Measurements from ENCODE around the gene MEIOC.
A peak's percentile ranks its signal among the peaks of the same experiment; 100 is the strongest.
"Not testable (repeated sequence)": the region's sequence is repeated elsewhere in the genome, so short reads cannot be mapped to it uniquely, and the experiment has no call there.

The MEIOC gene

GRCh38 chr17:44648963-44649362, 7.3 kb upstream of the MEIOC start:
- DNase-seq = no peak

- no peak for DNase-seq
Observed at GRCh38 chr17:44651228-44651627, 5.0 kb upstream of the MEIOC start.

- no peak for DNase-seq
Observed at GRCh38 chr17:44652727-44653126, 3.5 kb upstream of the MEIOC start.

DNA sequence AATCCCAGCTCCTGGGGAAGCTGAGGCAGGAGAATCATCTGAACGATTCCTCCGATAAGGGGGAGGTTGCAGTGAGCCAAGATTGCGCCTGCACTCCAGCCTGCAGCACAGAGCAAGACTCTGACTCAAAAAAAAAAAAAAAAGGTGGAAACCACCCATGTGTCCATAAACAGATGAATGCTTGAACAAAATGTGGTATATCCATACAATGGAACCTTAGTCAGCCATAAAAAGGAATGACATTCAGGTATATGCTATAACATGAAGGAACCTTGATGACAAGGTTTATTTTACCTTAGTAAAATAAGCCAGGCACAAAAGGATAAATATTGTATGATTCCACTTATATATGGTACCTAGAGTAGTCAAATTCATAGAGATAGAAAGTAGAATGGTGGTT, 2.9 kb upstream of the MEIOC start:
- DNase-seq = no peak

DNA sequence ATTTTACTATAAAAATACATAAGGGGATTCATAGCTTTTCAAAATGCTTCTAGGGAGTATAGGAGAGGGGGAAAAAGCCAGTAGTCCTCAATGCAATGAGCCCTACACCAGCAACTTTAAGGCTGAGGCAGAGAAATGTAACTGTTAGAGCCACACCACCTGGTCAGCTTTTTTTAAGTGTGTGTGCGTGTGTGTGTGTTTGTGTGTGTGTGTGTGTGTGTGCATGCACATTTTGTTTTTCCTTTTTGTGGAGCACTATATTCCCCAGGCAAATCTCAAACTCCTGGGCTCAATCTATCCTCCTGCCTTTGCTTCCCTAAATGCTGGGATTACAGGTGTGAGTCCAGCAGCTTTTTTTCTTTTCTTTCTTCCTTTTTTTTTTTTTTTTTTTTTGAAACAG, 2.3 kb upstream of the MEIOC start:
- DNase-seq = no peak

DNA sequence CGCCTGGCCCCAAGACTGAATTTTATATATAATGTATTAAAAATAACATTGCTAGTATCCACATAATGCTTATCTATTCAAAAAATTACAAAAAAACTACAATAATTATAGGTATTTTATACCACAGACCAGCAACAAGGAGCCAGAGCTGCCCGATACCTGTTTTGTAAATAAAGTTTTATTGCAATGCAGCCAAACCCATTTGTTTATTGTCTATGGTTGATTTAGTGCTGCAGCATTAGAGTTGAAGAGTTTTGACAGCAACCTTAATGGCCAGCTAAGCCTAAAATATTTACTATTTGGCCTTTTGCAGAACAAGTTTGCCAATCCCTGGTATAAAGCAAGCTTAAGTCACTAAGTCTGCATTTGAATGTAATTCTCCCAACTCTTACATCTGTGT, 5.6 kb downstream of the MEIOC start:
- no peak for DNase-seq

DNA sequence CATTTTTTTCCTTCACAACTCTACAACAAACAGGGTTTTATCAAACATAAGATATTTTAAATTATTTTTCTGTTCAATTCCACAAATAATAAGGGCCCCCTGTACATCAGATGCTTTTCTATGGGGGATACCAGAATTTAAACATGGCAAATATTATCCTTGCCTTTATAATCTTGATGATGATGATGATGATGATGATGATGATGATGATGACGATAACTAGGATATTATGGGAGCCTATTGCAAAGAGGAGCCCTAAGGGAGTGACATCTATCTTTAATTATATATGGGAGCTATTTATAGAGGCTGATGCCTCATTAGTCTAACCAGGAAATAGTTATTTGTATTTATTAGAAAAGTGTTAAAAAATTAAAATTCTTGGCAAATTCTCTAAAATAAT, 6.8 kb downstream of the MEIOC start:
- no peak for DNase-seq

DNA sequence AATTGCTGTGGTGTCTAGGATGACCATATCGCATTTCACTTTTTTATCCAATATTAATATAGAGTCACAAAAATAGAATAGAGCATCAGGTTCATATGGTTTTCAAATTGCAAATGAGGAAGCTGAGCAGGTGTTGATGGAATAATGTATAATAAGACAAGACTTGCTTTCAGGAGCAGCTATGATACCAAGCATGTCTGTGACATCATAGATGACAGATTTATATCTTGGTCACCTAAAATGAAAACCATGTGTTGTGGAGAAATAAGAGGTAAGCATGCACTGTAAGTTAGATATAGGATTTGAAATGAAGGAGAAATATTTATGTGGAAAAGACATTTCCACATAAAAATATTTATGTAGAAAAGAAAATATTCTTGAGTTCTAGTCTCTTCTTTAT, 8.6 kb downstream of the MEIOC start:
- no peak for DNase-seq

- DNase-seq = no peak
Observed at GRCh38 chr17:44666006-44666405, 9.7 kb downstream of the MEIOC start.

DNA sequence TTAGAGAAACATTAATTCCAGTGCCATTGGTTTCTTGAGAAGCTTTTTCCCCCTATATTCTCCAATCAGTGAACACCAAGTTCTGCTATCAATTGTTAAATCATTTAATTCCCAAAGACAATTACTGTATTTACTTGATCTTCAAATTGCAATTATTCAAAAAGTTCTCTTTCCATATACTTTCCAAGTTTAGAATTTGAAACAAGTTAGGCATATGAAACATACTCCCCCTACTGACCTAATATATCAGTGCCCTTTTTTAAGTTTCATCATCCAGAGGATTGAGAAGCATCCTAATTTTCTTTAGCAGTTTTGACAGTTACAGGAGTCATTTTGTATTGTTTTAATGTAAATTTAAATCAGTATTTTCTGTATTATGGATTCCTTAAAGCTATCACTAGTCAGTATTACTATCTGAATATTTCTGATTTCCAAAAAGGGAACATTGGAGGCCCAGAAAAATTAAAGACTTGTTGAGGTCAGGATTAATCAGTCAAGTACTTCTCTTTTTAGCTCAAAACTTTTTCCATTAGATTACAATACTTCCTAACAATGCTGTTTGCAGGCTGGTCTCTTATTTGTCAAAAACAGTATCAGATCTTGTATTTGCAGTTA, 16.3 kb downstream of the MEIOC start:
- no peak for DNase-seq

DNA sequence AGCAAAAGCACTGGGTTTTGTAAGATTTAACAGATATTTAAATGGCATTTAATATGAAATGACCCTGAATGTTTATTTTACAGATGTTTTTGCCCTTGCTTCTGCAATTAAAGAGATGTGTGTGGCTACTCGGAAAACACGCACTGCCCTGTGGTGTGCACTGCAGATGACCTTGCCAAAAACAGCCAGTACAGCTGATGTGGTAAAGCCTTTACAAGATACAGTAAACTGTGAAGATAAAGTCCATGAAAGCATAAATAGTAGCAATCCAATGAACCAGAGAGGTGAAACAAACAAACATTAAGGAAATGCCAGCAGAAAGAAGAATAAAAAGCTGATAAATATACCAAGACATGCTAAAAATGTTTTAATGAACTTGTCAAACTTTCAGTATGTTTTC, 17.6 kb downstream of the MEIOC start:
- DNase-seq = no peak

DNA sequence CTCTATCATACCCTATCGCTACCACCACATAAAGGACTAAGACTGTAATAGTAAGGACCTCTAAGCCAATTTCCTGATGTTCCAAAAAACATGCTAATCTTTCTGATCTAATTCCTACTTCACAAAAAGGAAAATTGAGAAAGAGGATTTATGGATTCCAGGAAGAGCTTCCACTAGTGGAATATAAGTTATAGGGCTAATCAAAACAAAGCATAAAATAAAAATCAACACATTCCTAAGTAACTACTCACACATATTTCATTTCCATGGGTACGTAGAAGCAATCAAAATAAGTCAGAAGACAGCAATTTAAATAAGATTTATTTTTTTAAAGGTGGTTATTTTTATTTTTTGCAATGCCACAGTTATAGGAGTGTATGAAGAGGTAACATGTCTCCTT, 20.9 kb downstream of the MEIOC start:
- no peak for DNase-seq

- DNase-seq = not testable (repeated sequence)
Observed at GRCh38 chr17:44683303-44683702, 27.0 kb downstream of the MEIOC start.

DNA sequence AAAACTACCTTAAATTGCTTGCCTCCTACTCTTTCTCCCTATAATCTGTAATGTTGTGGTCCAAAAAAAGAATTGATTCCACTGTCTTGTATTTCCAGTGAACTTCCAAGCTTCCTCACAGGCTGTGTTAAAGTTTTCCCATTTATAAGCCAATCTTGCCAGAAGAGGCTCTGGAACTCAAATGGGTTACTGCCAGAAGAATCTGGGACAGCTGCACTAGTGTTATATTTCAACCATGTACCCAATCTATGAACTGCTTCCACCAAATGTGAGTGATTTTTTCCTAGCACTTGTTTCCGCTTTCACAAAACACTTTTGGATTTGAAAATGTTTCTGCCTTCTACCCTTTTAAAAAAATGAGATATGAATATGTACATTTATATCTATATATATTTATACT, 31.5 kb downstream of the MEIOC start:
- no peak for DNase-seq

- no peak for DNase-seq
Observed at GRCh38 chr17:44688200-44688599, 31.9 kb downstream of the MEIOC start.

GRCh38 chr17:44688675-44689476, 32.6 kb downstream of the MEIOC start:
- DNase-seq = peak in 1 of 2 experiments; percentile 21

DNA sequence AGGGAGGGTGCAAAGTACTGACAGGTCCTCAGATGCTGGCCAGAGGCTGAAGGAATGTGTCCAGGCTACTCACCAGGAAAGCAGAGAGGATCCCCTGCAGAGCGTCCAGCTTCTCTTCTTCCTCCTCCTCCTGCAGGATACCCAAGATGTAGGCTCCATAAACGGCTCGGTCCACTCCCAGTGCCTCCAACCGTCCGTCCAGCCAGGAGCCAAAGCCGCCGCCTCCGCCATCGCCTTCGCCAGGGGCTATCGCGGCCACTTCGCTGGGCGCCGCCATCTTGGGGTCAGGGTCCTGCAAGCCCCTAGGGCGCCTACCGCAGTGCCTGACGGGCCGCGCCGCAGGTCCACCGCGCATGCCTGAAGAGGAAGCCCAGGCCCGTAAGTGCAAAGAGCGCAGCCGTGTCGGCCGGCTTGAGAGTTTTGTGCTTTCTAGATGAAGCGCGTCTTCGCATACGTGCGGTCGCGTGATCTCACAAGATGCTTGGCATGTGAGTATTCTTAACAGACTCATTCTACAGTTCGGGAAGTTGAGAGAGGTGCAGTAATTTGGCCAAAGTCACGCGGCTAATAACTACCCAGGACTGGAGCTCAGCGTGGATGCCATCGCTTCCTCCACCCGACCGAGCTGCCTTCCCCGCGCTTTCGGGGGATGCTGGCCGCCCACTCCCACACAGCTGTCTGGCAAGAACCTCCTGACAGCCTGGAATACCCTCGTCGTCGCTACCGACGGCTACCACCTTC, 33.4 kb downstream of the MEIOC start, which contains the start of gene CCDC43:
Gene CCDC43 (minus strand): TSS at position 300 of the 741 bp plus-strand sequence. CDS start 23 bp downstream, at position 277.
- peak; percentile 87 to 91 for DNase-seq

GRCh38 chr17:44690746-44691306, 34.6 kb downstream of the MEIOC start:
- not testable (repeated sequence) for DNase-seq

DNA sequence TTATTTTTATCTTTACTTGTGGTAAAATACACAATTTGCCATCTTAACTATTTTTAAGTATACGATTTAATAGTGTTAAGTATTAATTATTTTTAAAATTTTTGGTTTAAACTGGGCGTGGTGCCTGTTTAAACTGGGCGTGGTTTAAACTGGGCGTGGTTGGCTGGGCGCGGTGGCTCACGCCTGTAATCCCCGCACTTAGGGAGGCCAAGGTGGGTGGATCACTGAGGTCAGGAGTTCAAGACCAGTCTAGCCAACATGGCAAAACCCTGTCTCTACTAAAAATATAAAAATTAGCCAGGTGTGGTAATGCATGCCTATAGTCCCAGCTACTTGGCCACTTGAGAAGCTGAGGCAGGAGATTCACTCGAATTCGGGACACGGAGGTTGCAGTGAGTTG, 37.3 kb downstream of the MEIOC start:
- no peak for DNase-seq

DNA sequence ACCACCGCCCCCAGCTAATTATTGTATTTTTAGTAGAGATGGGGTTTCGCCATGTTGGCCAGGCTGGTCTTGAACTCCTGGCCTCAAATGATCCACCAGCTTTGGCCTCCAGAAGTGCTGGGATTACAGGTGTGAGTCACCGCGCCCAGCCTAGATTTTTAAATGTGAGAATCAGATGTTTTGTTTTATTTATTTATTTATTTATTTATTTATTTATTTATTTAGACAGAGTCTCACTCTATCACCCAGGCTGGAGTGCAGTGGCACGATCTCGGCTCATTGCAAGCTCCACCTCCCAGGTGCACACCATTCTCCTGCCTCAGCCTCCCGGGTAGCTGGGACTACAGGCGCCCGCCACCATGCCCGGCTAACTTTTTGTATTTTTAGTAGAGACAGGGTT, 44.0 kb downstream of the MEIOC start:
- DNase-seq = not testable (repeated sequence)

GRCh38 chr17:44707755-44708400, 51.6 kb downstream of the MEIOC start:
- no peak for DNase-seq

GRCh38 chr17:44708401-44709263, 52.4 kb downstream of the MEIOC start, which contains the start of gene DBF4B:
Gene DBF4B (plus strand): TSS chr17:44708665. CDS start chr17:44708821, 156 bp downstream.
- DNase-seq = peak; percentile 90 to 95

Data from NCI-H2081 (cell line).